Activated CD4-positive, alpha-beta memory T cell treated with anti-CD3 and anti-CD28 coated beads for 36 hours (primary cell): ENCODE data around the gene ELK3. TPM values are rescaled to one million over a fixed set of nuclear protein-coding genes. Genes with fewer than 3 reads are reported as not detected.

Experiments
- CTCF ChIA-PET: fragments of 350-600 bp; sonication (Branson Sonifier 250); formaldehyde crosslinking; loops from one replicate; lab custom pipeline; 2021; ENCODE audit warnings: antibody characterized with exemption, inconsistent platforms; lab: Charles Lee
- POLR2A ChIA-PET: fragments of 350-600 bp; sonication (Branson Sonifier 250); formaldehyde crosslinking; loops from one replicate; lab custom pipeline; 2021; ENCODE audit warnings: antibody characterized with exemption; lab: Charles Lee
- DNase-seq: peaks from one replicate; pipeline ENCODE4 v3.0.0-alpha.2; 2020
- H3K27ac Mint-ChIP-seq: one replicate; pipeline ENCODE4 v1.8.0; 2021; ENCODE audit warnings: mixed read lengths
- H3K27me3 Mint-ChIP-seq: one replicate; pipeline ENCODE4 v1.8.0; 2021; ENCODE audit warnings: mixed read lengths
- H3K36me3 Mint-ChIP-seq: one replicate; pipeline ENCODE4 v1.8.0; 2021; ENCODE audit warnings: mixed read lengths
- H3K4me1 Mint-ChIP-seq: one replicate; pipeline ENCODE4 v1.8.0; 2021; ENCODE audit warnings: low read depth, mixed read lengths
- H3K4me3 Mint-ChIP-seq: one replicate; pipeline ENCODE4 v1.8.0; 2021; ENCODE audit warnings: mild to moderate bottlenecking, mixed read lengths
- H3K9me3 Mint-ChIP-seq: one replicate; pipeline ENCODE4 v1.8.0; 2021; ENCODE audit warnings: mixed read lengths
- intact Hi-C: fragments of 100-400 bp; cut with micrococcal nuclease; formaldehyde crosslinking; loops from one replicate; pipeline ENCODE4 v1.15.1; 2023
- total RNA-seq, 2 experiments: library from RNA; stranded (reverse); gene quantifications; one replicate each; pipeline ENCODE4 v1.2.3, GENCODE V29; 2021

ELK3 gene
- total RNA-seq, 2 experiments from 2014 or later: 23.9 to 24.1 TPM

- peak overlapping the region; percentile 73 for H3K27ac Mint-ChIP-seq
- peaks cover 6% of the 10 kb centered on the region for H3K9me3 Mint-ChIP-seq
- peak overlapping the region; percentile 31 for H3K4me3 Mint-ChIP-seq
- H3K4me1 Mint-ChIP-seq: peaks cover 63% of the 10 kb centered on the region
- peaks cover 21% of the 10 kb centered on the region for H3K36me3 Mint-ChIP-seq
- POLR2A ChIA-PET: interaction anchor here (1.1 to 2.6 kb wide), 5 partner anchors 9 to 164 kb away, joined by 4 to 16 read pairs (median 5); partner anchors contain the start of gene LTA4H
- no peaks in the 10 kb centered on the region for H3K27me3 Mint-ChIP-seq
- DNase-seq: no peak
- intact Hi-C loops: loop anchor here (1.0 to 10.0 kb wide), 8 partner anchors 8 to 371 kb away; partner anchors contain the start of gene SNRPF
- CTCF ChIA-PET: interaction anchor here (1.0 to 2.7 kb wide), 4 partner anchors 10 to 23 kb away, joined by 3 to 13 read pairs (median 8); no protein-coding TSS in a partner anchor
These were observed 5.3 kb downstream of the ELK3 start for GRCh38 chr12:96199464-96199863.

- Mint-ChIP-seq H3K4me3 (no peak overlapping the region), H3K27ac (peak overlapping the region; percentile 43), H3K27me3 (no peaks in the 10 kb centered on the region), H3K36me3 (peaks cover 13% of the 10 kb centered on the region), H3K9me3 (peaks cover 6% of the 10 kb centered on the region), H3K4me1 (peaks cover 81% of the 10 kb centered on the region)
- ChIA-PET POLR2A (interaction anchor here (0.6 to 0.8 kb wide), 2 partner anchors 13 to 17 kb away, joined by 3 to 5 read pairs; no protein-coding TSS in a partner anchor), CTCF (interaction anchor here (0.8 to 2.6 kb wide), 4 partner anchors 10 to 14 kb away, joined by 3 to 7 read pairs (median 4); no protein-coding TSS in a partner anchor)
- DNase-seq: no peak
- intact Hi-C loops: no loop called here
These were observed 7.4 kb downstream of the ELK3 start for GRCh38 chr12:96201272-96202227.

GRCh38 chr12:96204381-96204780 lies 10.2 kb downstream of the ELK3 start:
- no peaks in the 10 kb centered on the region for H3K27me3 Mint-ChIP-seq
- no peak overlapping the region for H3K4me3 Mint-ChIP-seq
- H3K4me1 Mint-ChIP-seq: peaks cover 82% of the 10 kb centered on the region
- H3K36me3 Mint-ChIP-seq: peaks cover 13% of the 10 kb centered on the region
- intact Hi-C loops: no loop called here
- no peak for DNase-seq
- H3K9me3 Mint-ChIP-seq: peaks cover 6% of the 10 kb centered on the region
- ChIA-PET CTCF (interaction anchor here (1.5 kb wide), 1 partner anchor 11 kb away, joined by 4 read pairs; no protein-coding TSS in a partner anchor), POLR2A (interaction anchor here (1.6 kb wide), 1 partner anchor 8 kb away, joined by 4 read pairs; no protein-coding TSS in a partner anchor)
- no peak overlapping the region for H3K27ac Mint-ChIP-seq

- POLR2A ChIA-PET: interaction anchor here (0.6 kb wide), 1 partner anchor 31 kb away, joined by 3 read pairs; no protein-coding TSS in a partner anchor
- intact Hi-C loops: no loop called here
These were observed 11.7 kb downstream of the ELK3 start for GRCh38 chr12:96205908-96206307.

GRCh38 chr12:96206936-96207662 lies 12.9 kb downstream of the ELK3 start:
- ChIA-PET CTCF (interaction anchor here (2.9 kb wide), 1 partner anchor 8 kb away, joined by 9 read pairs; no protein-coding TSS in a partner anchor), POLR2A (interaction anchor here (0.7 to 1.8 kb wide), 3 partner anchors 8 to 172 kb away, joined by 3 to 6 read pairs (median 5); partner anchors contain the start of gene LTA4H)
- peaks cover 6% of the 10 kb centered on the region for H3K9me3 Mint-ChIP-seq
- intact Hi-C loops: loop anchor here (1.0 kb wide), 1 partner anchor 8 kb away; no protein-coding TSS in a partner anchor
- H3K27me3 Mint-ChIP-seq: no peaks in the 10 kb centered on the region
- H3K36me3 Mint-ChIP-seq: peaks cover 13% of the 10 kb centered on the region
- peak; percentile 7 for DNase-seq
- H3K27ac Mint-ChIP-seq: peak overlapping the region; percentile 72
- peak overlapping the region; percentile 2 for H3K4me3 Mint-ChIP-seq
- H3K4me1 Mint-ChIP-seq: peaks cover 88% of the 10 kb centered on the region

More at GRCh38 chr12:96205908-96206307, 11.7 kb downstream of the ELK3 start:
- H3K36me3 Mint-ChIP-seq: peaks cover 16% of the 10 kb centered on the region
- no peaks in the 10 kb centered on the region for H3K27me3 Mint-ChIP-seq
- H3K27ac Mint-ChIP-seq: peak overlapping the region; percentile 72
- peaks cover 6% of the 10 kb centered on the region for H3K9me3 Mint-ChIP-seq
- CTCF ChIA-PET: interaction anchor here (0.9 to 2.9 kb wide), 3 partner anchors 9 to 194 kb away, joined by 3 to 9 read pairs (median 3); partner anchors contain the start of gene CDK17
- peaks cover 90% of the 10 kb centered on the region for H3K4me1 Mint-ChIP-seq
- DNase-seq: peak; percentile 14
- H3K4me3 Mint-ChIP-seq: peak overlapping the region; percentile 35

- ChIA-PET CTCF (interaction anchor here (1.1 to 2.7 kb wide), 2 partner anchors 10 to 308 kb away, joined by 3 to 13 read pairs; no protein-coding TSS in a partner anchor), POLR2A (interaction anchor here (1.8 kb wide), 1 partner anchor 9 kb away, joined by 6 read pairs; no protein-coding TSS in a partner anchor)
- no peak overlapping the region for H3K4me3 Mint-ChIP-seq
- DNase-seq: no peak
- no peaks in the 10 kb centered on the region for H3K27me3 Mint-ChIP-seq
- peaks cover 11% of the 10 kb centered on the region for H3K36me3 Mint-ChIP-seq
- intact Hi-C loops: no loop called here
- H3K27ac Mint-ChIP-seq: peak overlapping the region; percentile 71
- H3K4me1 Mint-ChIP-seq: peaks cover 93% of the 10 kb centered on the region
- peaks cover 4% of the 10 kb centered on the region for H3K9me3 Mint-ChIP-seq
These were observed 14.2 kb downstream of the ELK3 start for GRCh38 chr12:96208346-96208745.

GRCh38 chr12:96208801-96209549 lies 14.8 kb downstream of the ELK3 start:
- Mint-ChIP-seq H3K27me3 (no peaks in the 10 kb centered on the region), H3K9me3 (peaks cover 2% of the 10 kb centered on the region), H3K4me1 (peaks cover 95% of the 10 kb centered on the region), H3K4me3 (peak overlapping the region; percentile 30), H3K27ac (peak overlapping the region; percentile 93), H3K36me3 (peaks cover 9% of the 10 kb centered on the region)
- ChIA-PET CTCF (interaction anchor here (0.6 to 2.7 kb wide), 4 partner anchors 10 to 307 kb away, joined by 3 to 13 read pairs (median 4); no protein-coding TSS in a partner anchor), POLR2A (interaction anchor here (1.8 to 4.2 kb wide), 2 partner anchors 10 to 14 kb away, joined by 6 to 31 read pairs; partner anchors contain the start of gene ELK3)
- intact Hi-C loops: no loop called here
- DNase-seq: peak; percentile 15

- intact Hi-C loops: loop anchor here (1.0 to 10.0 kb wide), 3 partner anchors 163 to 292 kb away; partner anchors contain the start of genes AMDHD1 and CCDC38
- Mint-ChIP-seq H3K27me3 (no peaks in the 10 kb centered on the region), H3K27ac (peak overlapping the region; percentile 93), H3K36me3 (peaks cover 7% of the 10 kb centered on the region), H3K9me3 (no peaks in the 10 kb centered on the region), H3K4me3 (peak overlapping the region; percentile 80), H3K4me1 (peaks cover 90% of the 10 kb centered on the region)
- peak; percentile 71 for DNase-seq
- ChIA-PET CTCF (interaction anchor here (0.8 to 7.3 kb wide), 10 partner anchors 9 to 306 kb away, joined by 3 to 126 read pairs (median 8); partner anchors contain the start of gene CFAP54), POLR2A (interaction anchor here (1.4 to 4.2 kb wide), 4 partner anchors 12 to 190 kb away, joined by 4 to 31 read pairs (median 6); partner anchors contain the start of genes CDK17 and ELK3)
These were observed 16.3 kb downstream of the ELK3 start for GRCh38 chr12:96210376-96211055.

GRCh38 chr12:96211988-96212387 lies 17.8 kb downstream of the ELK3 start:
- Mint-ChIP-seq H3K27me3 (no peaks in the 10 kb centered on the region), H3K4me1 (peaks cover 81% of the 10 kb centered on the region), H3K36me3 (peaks cover 8% of the 10 kb centered on the region), H3K27ac (peak overlapping the region; percentile 93), H3K4me3 (peak overlapping the region; percentile 30), H3K9me3 (no peaks in the 10 kb centered on the region)
- ChIA-PET POLR2A (interaction anchor here (0.9 to 4.2 kb wide), 7 partner anchors 9 to 188 kb away, joined by 3 to 31 read pairs (median 4); partner anchors contain the start of genes CDK17 and ELK3), CTCF (interaction anchor here (0.7 to 7.3 kb wide), 14 partner anchors 10 to 304 kb away, joined by 3 to 126 read pairs (median 5); partner anchors contain the start of genes CDK17 and LTA4H)
- DNase-seq: peak; percentile 45
- intact Hi-C loops: loop anchor here (2.0 to 10.0 kb wide), 4 partner anchors 13 to 290 kb away; partner anchors contain the start of genes AMDHD1 and CCDC38
